Measurements from ENCODE around the gene SREBF2.

DNA sequence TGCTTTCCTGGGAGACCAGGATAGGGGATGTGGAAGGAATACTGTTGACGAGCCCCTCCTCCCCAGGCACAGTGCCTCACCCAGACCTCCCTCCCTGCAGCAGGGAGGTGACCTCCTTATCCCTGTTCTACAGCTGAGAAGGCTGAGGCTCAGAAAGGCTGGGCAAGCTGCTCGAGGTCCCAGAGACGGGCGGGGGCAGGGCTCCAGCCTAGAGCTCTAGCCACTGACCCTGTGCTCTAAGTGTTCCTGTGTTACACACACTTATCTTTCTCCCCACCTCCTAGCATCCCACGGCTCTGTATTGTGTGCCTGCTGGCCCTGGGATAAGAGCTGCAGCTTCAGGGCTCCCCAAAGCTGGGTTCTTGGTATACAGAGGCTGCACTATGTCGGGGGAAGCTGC lies 24.5 kb upstream of the SREBF2 start:
- TF ChIP-seq POLR2AphosphoS5 (IDR thresholded peaks at IDR 0.05) (no peak), POLR2A (IDR thresholded peaks at IDR 0.05) (no peak)
